ENCODE measurements around the gene SEMA6C. TPM values are rescaled to one million over a fixed set of nuclear protein-coding genes. Genes with fewer than 3 reads are reported as not detected.
A peak's percentile ranks its signal among the peaks of the same experiment; 100 is the strongest.

SEMA6C gene
- total and polyA plus RNA-seq, 2 of the 8 experiments (the other 6 are each of a cell fraction or from before 2014, with no cell fraction given), result 12.2 to 15.7 TPM

DNA sequence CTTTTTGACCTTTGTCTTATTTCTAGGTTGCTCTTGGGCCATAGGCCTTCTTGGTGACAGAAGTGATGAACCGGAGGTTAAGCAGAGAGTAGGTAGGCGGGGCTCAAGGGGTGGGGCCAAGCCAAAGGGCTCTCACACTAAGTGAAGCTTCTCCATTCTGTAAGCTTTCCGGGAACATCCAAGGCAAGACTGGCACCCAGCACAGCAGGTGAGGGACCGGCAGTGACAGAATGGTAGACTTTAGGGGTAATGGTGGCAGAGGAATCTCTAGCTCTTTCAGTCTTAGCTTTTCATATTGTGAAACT is 10.0 kb upstream of the SEMA6C start, which contains the start of gene TNFAIP8L2:
TNFAIP8L2 (plus strand) TSS at position 135 of the 305 bp plus-strand sequence. CDS start 2,049 bp downstream, outside the sequence.
- Histone ChIP-seq H3K4ac (replicated peaks; ENCODE audit: insufficient read length, low read depth, low read length) (no peak within 1 kb of the TSS), H4K8ac (ENCODE audit: extremely low read depth, insufficient read depth, low read length) (no peak within 1 kb of the TSS), H3K14ac (ENCODE audit: insufficient read length) (no peak within 1 kb of the TSS), H3K56ac (replicated peaks; ENCODE audit: insufficient read length, low read depth, low read length) (no peak within 1 kb of the TSS), H4K5ac (ENCODE audit: insufficient read length, low read depth, low read length) (no peak within 1 kb of the TSS), H2BK12ac (ENCODE audit: low read depth, low read length) (no peak within 1 kb of the TSS), H2AFZ (ENCODE audit: low read length) (no peak within 1 kb of the TSS), H3K23me2 (ENCODE audit: low read depth, low read length) (no peaks in the 10 kb centered on the region), H3K9me3 (ENCODE audit: insufficient read depth in 2 of 2, low read depth in 1 of 2, low read length in 1 of 2) (no peaks in the 10 kb centered on the region), H3K27ac (ENCODE audit: low read depth, low read length) (no peak within 1 kb of the TSS), H3K4me1 (replicated peaks in 1 of 4; ENCODE audit: control insufficient read depth in 3 of 4, insufficient read depth in 4 of 4, low read length in 3 of 4) (no peaks in the 10 kb centered on the region), H3K4me2 (ENCODE audit: insufficient read depth in 1 of 2, low read depth in 2 of 2, low read length in 2 of 2) (no peak within 1 kb of the TSS), H3K36me3 (ENCODE audit: control insufficient read depth in 2 of 4, insufficient read depth in 4 of 4, low read length in 3 of 4) (peaks cover 0 to 13% (median 4%) of the 10 kb centered on the region in 4 experiments; a peak in 4 of 8 replicates), H2BK5ac (ENCODE audit: low read depth, low read length) (no peak within 1 kb of the TSS), H3K9ac (replicated peaks in 1 of 4; ENCODE audit: extremely low read depth in 1 of 4, low read depth in 3 of 4, low read length in 3 of 4) (no peak within 1 kb of the TSS), H2AK5ac (ENCODE audit: low read depth, low read length) (0 out of 2 replicates have a peak within 1 kb of the TSS, but pooled peaks have one; percentile 65), H3K4me3 (ENCODE audit: extremely low read depth in 1 of 4, insufficient read depth in 2 of 4, low read depth in 3 of 4, low read length in 4 of 4) (no peak within 1 kb of the TSS), H3K27me3 (replicated peaks in 1 of 4; ENCODE audit: control insufficient read depth in 3 of 4, extremely low read depth in 1 of 4, insufficient read depth in 3 of 4, low read length in 3 of 4) (no peaks in the 10 kb centered on the region), H3K23ac (ENCODE audit: insufficient read length) (no peak within 1 kb of the TSS), H2BK15ac (ENCODE audit: low read length) (peak within 1 kb of the TSS; percentile 46; the same call in 1 of the 2 replicates), H2BK20ac (ENCODE audit: low read length) (no peak within 1 kb of the TSS), H2BK120ac (replicated peaks; ENCODE audit: low read depth, low read length) (no peak within 1 kb of the TSS), H4K91ac (replicated peaks; ENCODE audit: insufficient read length, low read length) (no peak within 1 kb of the TSS), H3K79me2 (ENCODE audit: control insufficient read depth in 1 of 2, insufficient read depth in 2 of 2, low read length in 2 of 2) (no peaks in the 10 kb centered on the region), H3K79me1 (ENCODE audit: low read depth, low read length) (no peaks in the 10 kb centered on the region), H4K20me1 (replicated peaks in 1 of 2; ENCODE audit: control insufficient read depth in 1 of 2, insufficient read depth in 2 of 2, low read length in 2 of 2) (no peaks in the 10 kb centered on the region), H3K18ac (ENCODE audit: extremely low read depth, low read length) (no peak within 1 kb of the TSS)
- FAIRE-seq (no peak), DNase-seq (ENCODE audit: low read depth in 1 of 2, low spot score in 2 of 2) (no peak)
- ChIA-PET CTCF (ENCODE audit: partially characterized antibody) (interaction anchor here (0.5 to 11.8 kb wide), 24 partner anchors 10 to 818 kb away, joined by 3 to 285 read pairs (median 4); partner anchors contain the start of genes GABPB2, MINDY1, PI4KB and TMOD4), POLR2A (ENCODE audit: partially characterized antibody) (interaction anchor here (0.6 to 2.0 kb wide), 6 partner anchors 9 to 104 kb away, joined by 3 to 6 read pairs (median 4); partner anchors contain the start of gene SEMA6C)
- no peak for TF ChIP-seq KDM4A (IDR thresholded peaks at IDR 0.05; ENCODE audit: low read depth, low read length, severe bottlenecking)
- TF ChIP-seq YY1 (IDR thresholded peaks at IDR 0.05; ENCODE audit: low read depth, low read length), result no peak
- no peak for TF ChIP-seq CBX5 (IDR thresholded peaks at IDR 0.05; ENCODE audit: low read depth, low read length)
- WGBS, 2 experiments (ENCODE audit: extremely low coverage in 1 of 2, insufficient coverage in 1 of 2, insufficient read length in 1 of 2, insufficient replicate concordance in 2 of 2, low coverage in 1 of 2, low lambda C conversion rate in 2 of 2, missing lambda C conversion rate in 1 of 2), result 90% methylated on average over 4 of the region's 4 CpGs; no CpG with 5 or more reads in 1 of the 2 experiments
